A549 (cell line): ENCODE data around the gene TMEM141. TPM values are rescaled to one million over a fixed set of nuclear protein-coding genes. Genes with fewer than 3 reads are reported as not detected.
"Not testable (repeated sequence)": the region's sequence is repeated elsewhere in the genome, so short reads cannot be mapped to it uniquely, and the experiment has no call there.

ENCODE experiments used
- ATAC-seq, 2 experiments: fragments of 200-7000 bp in 1 of 2; fragments of >200 bp in 1 of 2; cut with Nextera tagmentation in 1 of 2; cut with Tn5 transposase in 1 of 2; 3 replicates each; pipeline versions ENCODE4 v1.8.0 to v1.9.1; 2018 to 2020; ENCODE audit warnings: mild to moderate bottlenecking in 1 of 2, moderate library complexity in 1 of 2
- CTCF ChIA-PET: fragments of 300-600 bp; sonication (Branson Sonifier 250); formaldehyde crosslinking; extraction: SDS; loops from one replicate; lab custom pipeline; 2021; ENCODE audit warnings: antibody characterized with exemption, inconsistent platforms; lab: Yijun Ruan, JAX
- POLR2A ChIA-PET: fragments of 350-600 bp; formaldehyde crosslinking; extraction: SDS; loops from one replicate; lab custom pipeline; 2021; ENCODE audit warnings: antibody characterized with exemption, inconsistent platforms; lab: Yijun Ruan, JAX
- DNase-seq, 2 experiments: peaks; one replicate each; pipeline versions ENCODE4 v3.0.0 to v3.0.0-alpha.2; 2011 to 2016; ENCODE audit warnings: low read depth in 1 of 2, low spot score in 1 of 2
- FAIRE-seq: peaks from 2 replicates; lab custom pipeline; 2011; peaks lifted over from hg19 to GRCh38; lab: Jason Lieb, UNC
- H3K27ac ChIP-seq, 2 experiments: fragments of >200 bp; sonication (Bioruptor Twin); formaldehyde crosslinking; 3 replicates each; pipeline ENCODE4 v1.5.1; 2016 to 2017
- H3K4me1 ChIP-seq: fragments of >200 bp; sonication (Bioruptor Twin); formaldehyde crosslinking; 3 replicates; pipeline ENCODE4 v1.6.1; 2016
- H3K4me2 ChIP-seq: fragments of >200 bp; sonication (Bioruptor Twin); formaldehyde crosslinking; 3 replicates; pipeline ENCODE4 v1.6.1; 2016
- H3K4me3 ChIP-seq: fragments of >200 bp; sonication (Bioruptor Twin); formaldehyde crosslinking; 3 replicates; pipeline ENCODE4 v1.5.1; 2016
- H3K9me3 ChIP-seq: fragments of >200 bp; sonication (Bioruptor Twin); formaldehyde crosslinking; 3 replicates; pipeline ENCODE4 v1.6.1; 2016
- CHD4 ChIP-seq: fragments of 200-600 bp; sonication (generic); IDR thresholded peaks from 2 replicates; pipeline ENCODE4 v1.6.1; 2016; ENCODE audit warnings: antibody characterized with exemption, mild to moderate bottlenecking, borderline replicate concordance
- ESRRA ChIP-seq: fragments of 150-350 bp; IDR thresholded peaks from 2 replicates; pipeline ENCODE4 v1.6.1; 2014; ENCODE audit warnings: mild to moderate bottlenecking, low read length, borderline replicate concordance
- FOSB ChIP-seq: fragments of 250-450 bp; sonication (Bioruptor Pico); IDR thresholded peaks from 2 replicates; pipeline ENCODE4 v1.5.0; 2020; ENCODE audit warnings: mild to moderate bottlenecking, moderate library complexity
- HOXB5 ChIP-seq: fragments of 250-450 bp; sonication (Bioruptor Pico); IDR thresholded peaks from 2 replicates; pipeline ENCODE4 v1.5.0; 2020; ENCODE audit warnings: mild to moderate bottlenecking, moderate library complexity
- JUNB ChIP-seq: fragments of >200 bp; sonication (Bioruptor Twin); formaldehyde crosslinking; IDR thresholded peaks from 2 replicates; pipeline ENCODE4 v1.6.1; 2016
- KDM5A ChIP-seq: fragments of 200-600 bp; sonication (generic); IDR thresholded peaks from 2 replicates; pipeline ENCODE4 v1.6.1; 2016; ENCODE audit warnings: antibody characterized with exemption, mild to moderate bottlenecking
- MYC ChIP-seq: IDR thresholded peaks from 2 replicates; pipeline ENCODE4 v1.6.1; 2012; ENCODE audit warnings: mild to moderate bottlenecking, inconsistent platforms, low read length, improper control_type of control experiment, borderline replicate concordance
- NFE2L2 ChIP-seq: fragments of 150-350 bp; conservative IDR thresholded peaks from 2 replicates; pipeline ENCODE4 v1.6.1; 2014; ENCODE audit warnings: low read length
- NPAS2 ChIP-seq: fragments of 250-450 bp; sonication (Bioruptor Pico); IDR thresholded peaks from 2 replicates; pipeline ENCODE4 v1.8.0; 2022; ENCODE audit warnings: mild to moderate bottlenecking, moderate library complexity, borderline replicate concordance
- POLR2A ChIP-seq: IDR thresholded peaks from 2 replicates; pipeline ENCODE4 v1.6.1; 2012; ENCODE audit warnings: mild to moderate bottlenecking, low read length
- POLR2AphosphoS2 ChIP-seq: conservative IDR thresholded peaks from 2 replicates; pipeline ENCODE4 v1.6.1; 2012; ENCODE audit warnings: low read length, improper control_type of control experiment, inconsistent platforms
- RARB ChIP-seq: fragments of 250-450 bp; sonication (Bioruptor Pico); IDR thresholded peaks from 2 replicates; pipeline ENCODE4 v1.8.0; 2021; ENCODE audit warnings: mild to moderate bottlenecking, moderate library complexity
- RCOR1 ChIP-seq: fragments of 150-350 bp; IDR thresholded peaks from 2 replicates; pipeline ENCODE4 v1.6.1; 2014; ENCODE audit warnings: antibody characterized with exemption, low read length, low read depth
- SMC3 ChIP-seq: fragments of >200 bp; sonication (Bioruptor Twin); formaldehyde crosslinking; IDR thresholded peaks from 3 replicates; pipeline ENCODE4 v1.6.1; 2018; ENCODE audit warnings: inconsistent platforms
- TFCP2L1 ChIP-seq: fragments of 250-450 bp; sonication (Bioruptor Pico); IDR thresholded peaks from 2 replicates; pipeline ENCODE4 v1.5.0; 2021; ENCODE audit warnings: mild to moderate bottlenecking
- ZSCAN20 ChIP-seq: fragments of 250-450 bp; sonication (Bioruptor Pico); IDR thresholded peaks from 2 replicates; pipeline ENCODE4 v1.8.0; 2022; ENCODE audit warnings: mild to moderate bottlenecking, moderate library complexity
- WGBS: methylation state at CpG from one replicate; pipeline ENCODE4 v1.1.6; 2017; ENCODE audit errors: missing lambda C conversion rate; 5-methylcytosine and 5-hydroxymethylcytosine counted together
- polyA plus RNA-seq, 4 experiments: library from polyadenylated mRNA; depleted of rRNA in 3 of 4; stranded (reverse); fragments of >200 nt; fragmentation: RNase III in 1 of 4; extraction: RNeasy Plus Mini Kit Qiagen cat#74134 plus additional on column Dnase treatment in 1 of 4; gene quantifications; 2 replicates in 3 of 4; 3 replicates in 1 of 4; pipeline ENCODE4 v1.2.3, GENCODE V29; 2011 to 2017
- TF ChIP-seq, protein P1 (sequence below): fragments of 250-450 bp; sonication (Bioruptor Pico); IDR thresholded peaks from 2 replicates; pipeline ENCODE4 v1.5.0; 2020; ENCODE audit warnings: low read depth, mild to moderate bottlenecking, moderate library complexity
- TF ChIP-seq, protein P2 (sequence below): fragments of >200 bp; sonication (Bioruptor Twin); formaldehyde crosslinking; IDR thresholded peaks from 2 replicates; pipeline ENCODE4 v1.6.1; 2016
- TF ChIP-seq, protein P3 (sequence below): IDR thresholded peaks from 2 replicates; pipeline ENCODE4 v1.6.1; 2012
- TF ChIP-seq, protein P4 (sequence below): fragments of >200 bp; sonication (Bioruptor Twin); formaldehyde crosslinking; IDR thresholded peaks from 3 replicates; pipeline ENCODE4 v1.6.1; 2016

Gene TMEM141
- polyA plus RNA-seq, 2 of the 4 experiments (the other 2 are of a cell fraction) = 64.5 to 70.7 TPM

DNA sequence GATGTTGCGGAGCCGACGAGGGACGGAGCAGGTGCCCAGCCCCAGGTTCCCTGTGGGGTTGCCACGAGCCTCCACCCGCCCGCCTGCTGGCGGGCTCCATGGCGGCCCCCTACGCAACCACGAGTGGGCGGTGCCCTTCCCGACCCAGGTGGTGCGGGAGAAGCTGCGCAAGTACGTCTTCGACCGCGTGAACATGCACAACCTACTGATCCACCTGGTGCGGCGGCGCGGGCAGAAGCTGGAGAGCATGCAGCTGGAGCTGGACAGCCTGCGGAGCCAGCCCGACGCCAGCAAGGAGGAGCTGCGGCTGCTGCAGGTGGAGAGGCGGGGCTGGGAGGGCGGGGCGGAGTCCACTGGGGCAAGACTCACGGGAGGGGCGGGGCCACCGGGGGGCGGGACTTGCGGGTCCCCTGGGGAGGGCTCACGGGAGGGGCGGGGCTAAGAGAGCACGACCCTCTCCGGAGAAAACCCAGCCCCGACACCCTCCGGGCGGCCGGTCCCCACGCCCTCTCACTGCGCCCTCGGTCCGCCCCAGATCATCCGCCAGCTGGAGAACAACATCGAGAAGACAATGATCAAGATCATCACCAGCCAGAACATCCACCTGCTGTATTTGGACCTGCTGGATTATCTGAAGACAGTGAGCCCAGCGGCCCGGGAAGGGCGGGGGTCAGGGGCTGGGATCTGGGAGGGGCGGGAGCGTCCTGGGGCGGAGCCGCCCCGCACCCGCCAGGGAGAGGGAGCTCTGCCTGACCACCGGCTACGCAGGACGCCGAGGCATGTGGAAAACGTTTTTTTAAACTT is 8.9 kb downstream of the TMEM141 start (continued):
- TF ChIP-seq, protein P1, sequence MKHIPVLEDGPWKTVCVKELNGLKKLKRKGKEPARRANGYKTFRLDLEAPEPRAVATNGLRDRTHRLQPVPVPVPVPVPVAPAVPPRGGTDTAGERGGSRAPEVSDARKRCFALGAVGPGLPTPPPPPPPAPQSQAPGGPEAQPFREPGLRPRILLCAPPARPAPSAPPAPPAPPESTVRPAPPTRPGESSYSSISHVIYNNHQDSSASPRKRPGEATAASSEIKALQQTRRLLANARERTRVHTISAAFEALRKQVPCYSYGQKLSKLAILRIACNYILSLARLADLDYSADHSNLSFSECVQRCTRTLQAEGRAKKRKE (CRISPR knock-in tag) = no peak
- TF ChIP-seq, all 56 proteins: peak for 4

DNA sequence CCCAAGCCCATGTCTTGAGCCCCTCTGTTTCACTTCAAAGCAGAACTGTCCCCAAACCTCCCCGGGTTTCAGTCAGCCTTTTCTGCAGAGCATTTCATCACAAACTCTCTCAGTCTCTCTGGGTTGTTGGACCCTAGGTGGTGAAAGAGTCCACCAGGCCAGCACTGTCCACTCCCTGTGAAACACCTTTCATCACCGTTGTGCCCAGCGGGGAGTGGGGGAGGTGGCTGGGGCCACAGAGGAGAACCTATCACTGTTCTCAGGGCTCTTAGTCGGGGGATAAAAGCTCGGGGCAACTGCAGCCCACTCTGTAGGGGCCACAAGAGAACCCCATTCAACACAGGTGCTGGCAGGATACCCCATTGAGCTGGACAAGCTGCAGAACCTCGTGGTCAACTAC is 11.2 kb downstream of the TMEM141 start:
- Histone ChIP-seq H3K27ac (no peak overlapping the region), H3K9me3 (no peaks in the 10 kb centered on the region), H3K4me2 (no peak overlapping the region), H3K4me1 (peaks cover 30% of the 10 kb centered on the region), H3K4me3 (no peak overlapping the region)
- POLR2A ChIA-PET = no interaction called here
- FAIRE-seq (no peak), ATAC-seq (no peak), DNase-seq (no peak)
- WGBS = 89% methylated on average over 6 of the region's 6 CpGs
- TF ChIP-seq, protein P2, sequence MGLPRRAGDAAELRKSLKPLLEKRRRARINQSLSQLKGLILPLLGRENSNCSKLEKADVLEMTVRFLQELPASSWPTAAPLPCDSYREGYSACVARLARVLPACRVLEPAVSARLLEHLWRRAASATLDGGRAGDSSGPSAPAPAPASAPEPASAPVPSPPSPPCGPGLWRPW = no peak
- TF ChIP-seq POLR2A (no peak), NPAS2 (no peak), HOXB5 (CRISPR knock-in tag) (no peak), CHD4 (no peak), ESRRA (no peak), KDM5A (no peak), MYC (no peak), SMC3 (no peak), JUNB (no peak), RCOR1 (no peak), FOSB (CRISPR knock-in tag) (no peak), NFE2L2 (no peak), POLR2AphosphoS2 (no peak), TFCP2L1 (CRISPR knock-in tag) (no peak), RARB (CRISPR knock-in tag) (no peak), ZSCAN20 (CRISPR knock-in tag) (no peak)
- TF ChIP-seq, protein P3, sequence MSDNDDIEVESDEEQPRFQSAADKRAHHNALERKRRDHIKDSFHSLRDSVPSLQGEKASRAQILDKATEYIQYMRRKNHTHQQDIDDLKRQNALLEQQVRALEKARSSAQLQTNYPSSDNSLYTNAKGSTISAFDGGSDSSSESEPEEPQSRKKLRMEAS = no peak
- TF ChIP-seq, protein P4, sequence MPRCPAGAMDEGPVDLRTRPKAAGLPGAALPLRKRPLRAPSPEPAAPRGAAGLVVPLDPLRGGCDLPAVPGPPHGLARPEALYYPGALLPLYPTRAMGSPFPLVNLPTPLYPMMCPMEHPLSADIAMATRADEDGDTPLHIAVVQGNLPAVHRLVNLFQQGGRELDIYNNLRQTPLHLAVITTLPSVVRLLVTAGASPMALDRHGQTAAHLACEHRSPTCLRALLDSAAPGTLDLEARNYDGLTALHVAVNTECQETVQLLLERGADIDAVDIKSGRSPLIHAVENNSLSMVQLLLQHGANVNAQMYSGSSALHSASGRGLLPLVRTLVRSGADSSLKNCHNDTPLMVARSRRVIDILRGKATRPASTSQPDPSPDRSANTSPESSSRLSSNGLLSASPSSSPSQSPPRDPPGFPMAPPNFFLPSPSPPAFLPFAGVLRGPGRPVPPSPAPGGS = no peak
- CTCF ChIA-PET = interaction anchor here (0.6 to 9.9 kb wide), 7 partner anchors 10 to 70 kb away, joined by 3 to 110 read pairs (median 3); partner anchors contain the start of gene TMEM141

DNA sequence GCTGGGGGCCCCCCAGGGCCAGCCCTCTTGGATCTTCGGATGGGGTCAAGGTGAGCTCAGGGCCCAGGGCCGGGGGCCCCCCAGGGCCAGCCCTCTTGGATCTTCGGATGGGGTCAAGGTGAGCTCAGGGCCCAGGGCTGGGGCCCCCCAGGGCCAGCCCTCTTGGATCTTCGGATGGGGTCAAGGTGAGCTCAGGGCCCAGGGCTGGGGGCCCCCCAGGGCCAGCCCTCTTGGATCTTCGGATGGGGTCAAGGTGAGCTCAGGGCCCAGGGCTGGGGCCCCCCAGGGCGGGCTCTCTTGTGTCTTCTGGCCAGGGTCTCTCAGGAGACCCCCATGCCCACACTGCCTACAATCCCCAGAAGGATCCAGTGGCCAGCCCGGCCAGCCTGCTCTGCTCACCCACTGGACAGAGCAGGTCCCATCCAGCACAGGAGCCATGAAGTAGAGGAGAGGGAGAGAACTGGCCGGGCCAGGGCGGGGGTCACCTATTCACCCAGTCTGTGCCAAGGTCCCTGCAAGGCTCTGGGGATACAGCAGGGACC is 11.9 kb downstream of the TMEM141 start:
- peaks cover 30% of the 10 kb centered on the region for H3K4me1 ChIP-seq
- FAIRE-seq, H3K4me2 ChIP-seq, POLR2A ChIA-PET, DNase-seq, ATAC-seq, H3K4me3 ChIP-seq, H3K27ac ChIP-seq, H3K9me3 ChIP-seq: not testable (repeated sequence)
- CTCF ChIA-PET = interaction anchor here (1.0 to 9.9 kb wide), 6 partner anchors 11 to 226 kb away, joined by 3 to 110 read pairs (median 4); partner anchors contain the start of gene TMEM141
- 100% methylated on average over 2 of the region's 9 CpGs for WGBS
